H1 (cell line): Measurements from ENCODE around the gene DMBT1.

Experiments used
- GABPA ChIP-seq: IDR thresholded peaks from 2 replicates; pipeline ENCODE4 v1.6.1; 2011; ENCODE audit warnings: mild to moderate bottlenecking, low read length, moderate library complexity, borderline replicate concordance; ENCODE audit not compliant: insufficient read depth
- RAD21 ChIP-seq, 2 experiments: IDR thresholded peaks in 1 of 2; conservative IDR thresholded peaks in 1 of 2; 2 replicates each; pipeline ENCODE4 v1.6.1; 2011; ENCODE audit warnings: low read depth in 2 of 2, low read length in 2 of 2, improper control_type of control experiment in 1 of 2, inconsistent platforms in 1 of 2, mild to moderate bottlenecking in 1 of 2, moderate library complexity in 1 of 2
- SP1 ChIP-seq: IDR thresholded peaks from 2 replicates; pipeline ENCODE4 v1.6.1; 2011; ENCODE audit warnings: low read depth, low read length
- SRF ChIP-seq: IDR thresholded peaks from 2 replicates; pipeline ENCODE4 v1.6.1; 2011; ENCODE audit warnings: mild to moderate bottlenecking, low read depth, low read length, moderate library complexity
- YY1 ChIP-seq: IDR thresholded peaks from 2 replicates; pipeline ENCODE4 v1.6.1; 2011; ENCODE audit warnings: low read depth, mild to moderate bottlenecking, low read length

DNA sequence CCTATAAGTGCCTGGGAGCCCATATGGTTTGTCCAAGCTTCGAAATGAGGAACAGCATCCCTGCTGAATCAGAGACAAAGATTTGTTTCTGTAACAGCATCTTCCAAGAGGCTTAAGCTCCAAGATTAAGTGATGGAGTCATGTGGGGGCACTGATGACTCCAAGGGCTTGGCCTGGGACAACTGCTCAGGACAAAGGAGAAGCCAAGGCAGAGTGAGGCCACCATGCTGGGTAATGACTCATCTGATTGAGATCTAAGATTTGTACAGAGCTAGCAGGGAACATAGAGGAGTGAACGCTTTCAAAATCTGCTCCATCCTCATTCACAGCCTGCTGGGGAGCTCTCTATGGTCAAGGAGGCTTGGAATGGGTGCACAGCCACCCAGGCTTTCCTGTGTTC lies 89.8 kb downstream of the DMBT1 start:
- TF ChIP-seq RAD21 (IDR thresholded peaks at IDR 0.05 in 1 of 2, conservative IDR thresholded peaks at IDR 0.05 in 1 of 2; ENCODE audit: low read depth in 2 of 2, low read length in 2 of 2) (no peak), GABPA (no peak), SRF (no peak), SP1 (no peak), YY1 (no peak)
